Measurements from ENCODE around the gene KRTAP10-9.

The KRTAP10-9 gene

DNA sequence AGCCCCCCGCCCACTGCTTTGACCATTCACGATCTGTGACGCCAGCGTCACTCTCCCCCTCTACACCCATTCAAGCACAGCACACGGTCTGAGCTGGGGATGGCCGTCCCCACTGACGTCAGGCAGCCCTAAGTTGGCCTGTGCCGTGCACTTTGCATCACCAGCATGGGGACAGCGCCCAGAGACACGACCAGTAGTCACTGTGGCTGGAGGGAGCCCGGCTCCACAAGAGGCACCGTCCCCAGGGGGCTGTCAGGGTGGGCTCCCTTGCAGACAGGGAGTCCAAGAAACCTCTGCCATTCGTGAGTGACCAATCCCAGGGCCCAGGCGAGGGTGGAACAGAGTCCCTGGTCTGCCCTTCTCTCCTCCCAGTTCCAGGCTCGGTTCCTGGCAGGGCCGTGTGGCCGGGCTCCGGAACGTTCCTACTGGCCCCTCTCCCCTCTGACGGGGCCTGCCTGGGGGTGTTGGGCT lies 12.7 kb upstream of the KRTAP10-9 start:
- no peak for DNase-seq (ENCODE audit: low read depth)
- TF ChIP-seq, protein P1, sequence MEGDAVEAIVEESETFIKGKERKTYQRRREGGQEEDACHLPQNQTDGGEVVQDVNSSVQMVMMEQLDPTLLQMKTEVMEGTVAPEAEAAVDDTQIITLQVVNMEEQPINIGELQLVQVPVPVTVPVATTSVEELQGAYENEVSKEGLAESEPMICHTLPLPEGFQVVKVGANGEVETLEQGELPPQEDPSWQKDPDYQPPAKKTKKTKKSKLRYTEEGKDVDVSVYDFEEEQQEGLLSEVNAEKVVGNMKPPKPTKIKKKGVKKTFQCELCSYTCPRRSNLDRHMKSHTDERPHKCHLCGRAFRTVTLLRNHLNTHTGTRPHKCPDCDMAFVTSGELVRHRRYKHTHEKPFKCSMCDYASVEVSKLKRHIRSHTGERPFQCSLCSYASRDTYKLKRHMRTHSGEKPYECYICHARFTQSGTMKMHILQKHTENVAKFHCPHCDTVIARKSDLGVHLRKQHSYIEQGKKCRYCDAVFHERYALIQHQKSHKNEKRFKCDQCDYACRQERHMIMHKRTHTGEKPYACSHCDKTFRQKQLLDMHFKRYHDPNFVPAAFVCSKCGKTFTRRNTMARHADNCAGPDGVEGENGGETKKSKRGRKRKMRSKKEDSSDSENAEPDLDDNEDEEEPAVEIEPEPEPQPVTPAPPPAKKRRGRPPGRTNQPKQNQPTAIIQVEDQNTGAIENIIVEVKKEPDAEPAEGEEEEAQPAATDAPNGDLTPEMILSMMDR (IDR thresholded peaks at IDR 0.05; ENCODE audit: insufficient read depth, low read depth, low read length, missing control alignments), result no peak
- H3K4me3 ChIP-seq (ENCODE audit: low read length), result no peak overlapping the region

DNA sequence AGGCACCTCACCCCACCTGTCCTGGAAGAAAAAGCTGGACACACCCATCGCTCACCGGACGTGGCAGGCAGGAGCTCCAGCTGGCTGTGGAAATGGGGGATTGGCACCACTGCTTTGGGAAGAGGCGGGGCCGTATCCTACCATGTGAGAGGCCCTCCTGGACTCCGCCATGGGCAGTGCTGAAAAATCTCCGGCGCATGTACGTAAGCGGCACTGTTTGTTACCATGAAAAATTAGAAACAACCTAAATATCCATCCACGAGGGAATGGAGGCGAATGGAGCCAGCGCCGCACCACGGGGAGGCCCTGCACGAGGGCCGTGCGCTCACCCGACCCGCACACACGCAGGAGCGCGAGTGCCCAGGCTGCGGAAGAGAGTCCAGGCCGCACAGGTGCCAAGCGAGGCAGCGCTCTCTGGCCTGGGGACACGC lies 11.9 kb upstream of the KRTAP10-9 start:
- TF ChIP-seq, protein P1 (IDR thresholded peaks at IDR 0.05; ENCODE audit: insufficient read depth, low read depth, low read length, missing control alignments), result no peak
- no peak overlapping the region for H3K4me3 ChIP-seq (ENCODE audit: low read length)
- DNase-seq (ENCODE audit: low read depth), result no peak

DNA sequence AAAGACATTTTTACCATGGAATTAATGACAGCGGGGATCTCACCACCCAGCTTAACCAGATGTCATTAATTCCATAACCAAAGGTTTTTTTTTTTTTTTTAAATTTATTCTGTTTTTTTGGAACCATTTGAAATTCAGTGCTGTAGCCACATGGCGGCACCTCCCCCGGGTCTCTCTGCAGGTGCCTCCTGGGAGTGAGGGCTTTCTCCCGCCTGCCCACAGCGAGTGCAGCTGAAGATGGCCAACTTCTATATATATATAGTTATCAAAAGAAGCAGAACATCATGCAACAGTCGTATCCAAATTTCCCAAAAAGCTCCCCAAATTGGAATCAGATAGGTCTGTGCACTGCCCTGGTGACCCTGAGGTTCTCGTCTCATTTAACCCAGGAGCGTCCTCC lies 11.4 kb upstream of the KRTAP10-9 start:
- no peak for DNase-seq (ENCODE audit: low read depth)
- no peak overlapping the region for H3K4me3 ChIP-seq (ENCODE audit: low read length)
- TF ChIP-seq, protein P1 (IDR thresholded peaks at IDR 0.05; ENCODE audit: insufficient read depth, low read depth, low read length, missing control alignments), result no peak

DNA sequence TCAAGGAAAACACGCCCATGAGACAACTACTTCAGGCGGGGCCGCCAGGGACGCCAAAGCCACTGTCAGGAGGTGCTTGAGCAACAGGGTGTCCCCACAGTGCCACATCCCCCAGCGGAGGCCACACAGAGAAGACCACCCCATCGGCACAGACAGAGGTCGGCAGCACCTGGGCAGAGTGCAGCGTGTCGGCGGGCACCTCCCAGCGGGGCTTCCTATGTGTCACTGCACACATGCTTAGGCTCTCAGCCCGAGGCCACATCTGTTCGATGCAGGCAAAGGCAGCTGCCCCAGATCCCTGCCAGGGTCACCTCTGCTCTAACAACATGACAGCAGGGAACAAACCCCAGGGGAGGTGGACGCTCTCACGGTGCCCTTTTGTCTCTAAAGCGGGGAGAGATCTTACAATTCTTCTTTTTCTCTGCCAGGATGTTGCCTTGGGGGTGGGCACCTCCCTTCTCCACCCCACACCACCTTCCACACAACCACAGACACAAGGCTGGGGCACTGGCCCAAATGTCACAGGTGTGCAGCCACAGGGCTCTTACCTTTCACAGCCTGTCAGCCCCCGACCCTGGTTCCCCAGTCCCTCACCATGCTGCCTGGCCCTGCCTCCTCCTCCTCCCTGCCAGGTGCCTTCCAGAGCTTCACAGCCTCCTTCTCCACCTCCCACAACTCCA lies 10.8 kb upstream of the KRTAP10-9 start:
- H3K4me3 ChIP-seq (ENCODE audit: low read length), result no peak overlapping the region
- TF ChIP-seq, protein P1 (IDR thresholded peaks at IDR 0.05; ENCODE audit: insufficient read depth, low read depth, low read length, missing control alignments), result no peak
- DNase-seq (ENCODE audit: low read depth), result no peak

DNA sequence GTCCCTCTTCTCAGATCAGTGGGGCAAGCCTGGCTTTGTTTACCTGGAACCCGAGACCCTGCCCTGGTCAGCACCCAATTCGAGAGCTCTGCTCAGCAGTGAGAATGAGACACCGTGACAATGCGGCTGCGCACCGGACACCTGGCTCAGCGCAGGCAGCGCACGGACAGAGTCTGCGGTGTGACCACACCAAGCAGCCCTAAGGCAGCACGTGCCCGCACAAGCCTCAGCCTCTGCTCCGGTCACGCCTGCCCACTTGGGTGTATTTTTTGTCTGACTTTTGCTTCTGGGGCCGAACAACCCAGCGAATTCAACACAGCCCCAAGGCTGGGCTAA lies 10.3 kb upstream of the KRTAP10-9 start:
- TF ChIP-seq, protein P1 (IDR thresholded peaks at IDR 0.05; ENCODE audit: insufficient read depth, low read depth, low read length, missing control alignments), result no peak
- no peak for DNase-seq (ENCODE audit: low read depth)
- H3K4me3 ChIP-seq (ENCODE audit: low read length), result no peak overlapping the region

DNA sequence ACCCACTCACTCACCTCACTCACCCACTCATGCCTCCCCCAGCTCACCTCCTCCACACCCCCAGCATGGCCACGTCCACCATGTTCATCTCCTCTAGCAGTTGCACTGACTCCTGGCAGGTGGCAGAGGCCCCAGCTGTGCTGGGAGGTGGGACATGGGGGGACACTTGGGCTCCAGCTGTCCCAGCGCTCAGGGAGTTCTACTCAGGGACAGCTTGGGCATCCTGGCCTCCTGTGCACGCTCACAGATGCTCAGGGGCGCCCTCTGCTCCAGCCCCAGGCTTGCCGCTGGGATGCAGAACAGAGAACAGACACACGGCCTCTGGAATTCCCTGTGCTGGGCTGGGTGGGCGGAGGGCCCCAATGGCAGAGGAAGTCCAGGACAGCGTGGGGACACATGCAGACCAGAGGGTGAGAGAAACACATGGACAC lies 9.8 kb upstream of the KRTAP10-9 start:
- DNase-seq (ENCODE audit: low read depth), result no peak
- TF ChIP-seq, protein P1 (IDR thresholded peaks at IDR 0.05; ENCODE audit: insufficient read depth, low read depth, low read length, missing control alignments), result no peak
- H3K4me3 ChIP-seq (ENCODE audit: low read length), result no peak overlapping the region

DNA sequence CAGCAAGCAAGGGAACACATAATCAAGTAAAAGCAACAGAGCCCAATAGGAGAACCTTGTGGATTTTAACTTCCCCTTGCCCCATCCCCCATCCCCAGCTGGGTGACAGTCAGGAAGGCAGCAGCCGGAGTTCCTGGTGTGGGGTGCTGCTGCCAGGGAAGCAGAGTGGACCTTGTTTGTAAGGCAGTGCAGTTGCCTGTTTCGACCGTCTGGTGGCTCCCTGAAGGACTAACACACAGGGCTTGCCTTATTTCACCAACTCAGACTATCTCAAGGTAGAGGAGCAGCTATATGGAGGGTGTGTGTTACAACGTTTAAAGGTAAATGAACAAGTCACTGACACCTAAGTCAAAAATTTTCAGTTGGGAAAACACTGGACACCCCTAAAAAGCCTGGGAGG lies 8.4 kb upstream of the KRTAP10-9 start:
- no peak overlapping the region for H3K4me3 ChIP-seq (ENCODE audit: low read length)
- TF ChIP-seq, protein P1 (IDR thresholded peaks at IDR 0.05; ENCODE audit: insufficient read depth, low read depth, low read length, missing control alignments), result no peak
- DNase-seq (ENCODE audit: low read depth), result no peak

Data from epithelial cell of esophagus (primary cell).